ENCODE measurements around the gene FBXO36. TPM values are rescaled to one million over a fixed set of nuclear protein-coding genes. Genes with fewer than 3 reads are reported as not detected.

FBXO36 gene
- total and polyA plus RNA-seq, 2 donors (not counting 3 experiments of a cell fraction or from before 2014, with no cell fraction given) = 0.53 to 1.2 TPM

DNA sequence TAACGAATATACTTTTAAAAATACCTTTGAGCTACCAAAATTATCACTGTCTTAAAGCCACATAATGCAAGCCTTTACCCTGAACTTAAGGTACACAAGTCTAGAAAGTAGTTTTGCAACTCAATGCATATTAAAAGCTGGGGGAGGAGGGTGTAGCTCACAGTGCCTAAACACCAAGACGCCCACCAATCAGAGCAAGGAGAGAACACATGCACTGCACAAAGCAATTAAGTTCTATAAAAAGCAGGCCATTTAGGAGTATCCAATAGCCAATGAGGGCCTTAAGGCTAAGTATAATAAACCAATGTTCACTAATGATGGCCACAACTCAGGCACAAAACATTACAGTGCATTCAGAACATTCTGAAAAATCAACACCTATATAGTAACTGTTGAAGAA, 16.7 kb upstream of the FBXO36 start:
- no peak overlapping the region for H3K9ac ChIP-seq (replicated peaks; ENCODE audit: extremely low read depth, insufficient read depth, low read length)
- no peak overlapping the region for H3K4me3 ChIP-seq (replicated peaks in 1 of 3; ENCODE audit: insufficient read depth in 1 of 3, low read depth in 1 of 3, low read length in 3 of 3)
- POLR2A ChIA-PET = no interaction called here
- dilution Hi-C loops (cut with MboI; ENCODE audit: extremely low pct_ligation_motif_present, low sequenced_read_pairs) (no loop called here), intact Hi-C loops (cut with micrococcal nuclease) (no loop called here)
- H3K79me2 ChIP-seq (ENCODE audit: control insufficient read depth, insufficient read depth, low read length) = peaks cover 96% of the 10 kb centered on the region
- TF ChIP-seq, protein P1, sequence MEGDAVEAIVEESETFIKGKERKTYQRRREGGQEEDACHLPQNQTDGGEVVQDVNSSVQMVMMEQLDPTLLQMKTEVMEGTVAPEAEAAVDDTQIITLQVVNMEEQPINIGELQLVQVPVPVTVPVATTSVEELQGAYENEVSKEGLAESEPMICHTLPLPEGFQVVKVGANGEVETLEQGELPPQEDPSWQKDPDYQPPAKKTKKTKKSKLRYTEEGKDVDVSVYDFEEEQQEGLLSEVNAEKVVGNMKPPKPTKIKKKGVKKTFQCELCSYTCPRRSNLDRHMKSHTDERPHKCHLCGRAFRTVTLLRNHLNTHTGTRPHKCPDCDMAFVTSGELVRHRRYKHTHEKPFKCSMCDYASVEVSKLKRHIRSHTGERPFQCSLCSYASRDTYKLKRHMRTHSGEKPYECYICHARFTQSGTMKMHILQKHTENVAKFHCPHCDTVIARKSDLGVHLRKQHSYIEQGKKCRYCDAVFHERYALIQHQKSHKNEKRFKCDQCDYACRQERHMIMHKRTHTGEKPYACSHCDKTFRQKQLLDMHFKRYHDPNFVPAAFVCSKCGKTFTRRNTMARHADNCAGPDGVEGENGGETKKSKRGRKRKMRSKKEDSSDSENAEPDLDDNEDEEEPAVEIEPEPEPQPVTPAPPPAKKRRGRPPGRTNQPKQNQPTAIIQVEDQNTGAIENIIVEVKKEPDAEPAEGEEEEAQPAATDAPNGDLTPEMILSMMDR (IDR thresholded peaks at IDR 0.05; ENCODE audit: extremely low read depth in 1 of 2, insufficient read depth in 1 of 2, low read depth in 1 of 2, low read length in 2 of 2) = no peak
- TF ChIP-seq, protein P2, sequence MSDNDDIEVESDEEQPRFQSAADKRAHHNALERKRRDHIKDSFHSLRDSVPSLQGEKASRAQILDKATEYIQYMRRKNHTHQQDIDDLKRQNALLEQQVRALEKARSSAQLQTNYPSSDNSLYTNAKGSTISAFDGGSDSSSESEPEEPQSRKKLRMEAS (IDR thresholded peaks at IDR 0.05; ENCODE audit: insufficient read depth, insufficient read length) = no peak
- TF ChIP-seq POLR2A (IDR thresholded peaks at IDR 0.05; ENCODE audit: low read depth, low read length) = no peak
- TF ChIP-seq JUN (IDR thresholded peaks at IDR 0.05; ENCODE audit: borderline replicate concordance, insufficient read depth, insufficient read length, low read depth) = no peak
- no TSS peak for BruUV-seq (replicated peaks)
- H3K9me3 ChIP-seq (replicated peaks; ENCODE audit: control insufficient read depth, insufficient read depth, low read length) = no peaks in the 10 kb centered on the region
- H4K20me1 ChIP-seq (replicated peaks; ENCODE audit: control insufficient read depth, extremely low read depth, insufficient read depth, low read length) = peaks cover 9% of the 10 kb centered on the region
- no peaks in the 10 kb centered on the region for H3K9me1 ChIP-seq (replicated peaks; ENCODE audit: control insufficient read depth, extremely low read depth, insufficient read depth, low read length)
- no peak overlapping the region for H3K27ac ChIP-seq (ENCODE audit: insufficient read depth, low read depth, low read length)
- no peak overlapping the region for H2AFZ ChIP-seq (ENCODE audit: low read depth, low read length)
- DNase-seq (ENCODE audit: low read depth, low spot score) (no peak), FAIRE-seq (no peak)
- H3K4me1 ChIP-seq (ENCODE audit: control insufficient read depth, extremely low read depth, insufficient read depth, low read length) = peaks cover 9% of the 10 kb centered on the region
- H3K4me2 ChIP-seq (ENCODE audit: insufficient read depth, low read length) = no peak overlapping the region
- H3K36me3 ChIP-seq (ENCODE audit: control insufficient read depth in 2 of 2, extremely low read depth in 1 of 2, insufficient read depth in 2 of 2, low read length in 2 of 2) = peaks cover 0 to 5% of the 10 kb centered on the region in 2 experiments
- no peaks in the 10 kb centered on the region for H3K27me3 ChIP-seq (ENCODE audit: control insufficient read depth in 2 of 2, insufficient read depth in 2 of 2, low read length in 2 of 2)
- CTCF ChIA-PET = no interaction called here

DNA sequence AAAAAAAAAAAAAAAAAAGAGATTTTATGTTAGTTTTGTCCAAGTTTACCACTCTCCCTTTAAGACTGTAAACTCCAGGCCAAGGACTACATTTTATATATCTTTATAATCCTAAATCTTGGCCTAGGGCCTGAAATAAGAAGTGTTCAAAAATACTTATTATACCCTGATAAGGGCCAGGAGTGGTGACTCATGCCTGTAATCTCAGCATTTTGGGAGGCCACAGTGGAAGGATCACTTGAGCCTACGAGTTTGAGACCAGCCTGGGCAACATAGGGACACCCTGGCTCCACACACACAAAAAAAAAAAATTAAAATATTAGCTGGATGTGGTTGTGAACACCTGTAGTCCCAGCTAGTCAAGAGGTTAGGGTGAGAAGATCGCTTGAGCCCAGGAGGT, 13.2 kb upstream of the FBXO36 start:
- no peak overlapping the region for H3K4me2 ChIP-seq (ENCODE audit: insufficient read depth, low read length)
- FAIRE-seq (no peak), DNase-seq (ENCODE audit: low read depth, low spot score) (no peak)
- dilution Hi-C loops (cut with MboI; ENCODE audit: extremely low pct_ligation_motif_present, low sequenced_read_pairs) (no loop called here), intact Hi-C loops (cut with micrococcal nuclease) (no loop called here)
- peaks cover 20% of the 10 kb centered on the region for H4K20me1 ChIP-seq (replicated peaks; ENCODE audit: control insufficient read depth, extremely low read depth, insufficient read depth, low read length)
- no peaks in the 10 kb centered on the region for H3K9me1 ChIP-seq (replicated peaks; ENCODE audit: control insufficient read depth, extremely low read depth, insufficient read depth, low read length)
- no peaks in the 10 kb centered on the region for H3K4me1 ChIP-seq (ENCODE audit: control insufficient read depth, extremely low read depth, insufficient read depth, low read length)
- H3K79me2 ChIP-seq (ENCODE audit: control insufficient read depth, insufficient read depth, low read length) = peaks cover 96% of the 10 kb centered on the region
- no TSS peak for BruUV-seq (replicated peaks)
- TF ChIP-seq, protein P1 (IDR thresholded peaks at IDR 0.05; ENCODE audit: extremely low read depth in 1 of 2, insufficient read depth in 1 of 2, low read depth in 1 of 2, low read length in 2 of 2) = no peak
- TF ChIP-seq MYC (IDR thresholded peaks at IDR 0.05; ENCODE audit: low read depth, low read length) (no peak), JUN (IDR thresholded peaks at IDR 0.05; ENCODE audit: borderline replicate concordance, insufficient read depth, insufficient read length, low read depth) (no peak), POLR2AphosphoS5 (IDR thresholded peaks at IDR 0.05; ENCODE audit: insufficient read depth, low read depth, low read length) (no peak)
- no peak overlapping the region for H3K4me3 ChIP-seq (replicated peaks in 1 of 3; ENCODE audit: insufficient read depth in 1 of 3, low read depth in 1 of 3, low read length in 3 of 3)
- POLR2A ChIA-PET = interaction anchor here (0.6 to 0.7 kb wide), 2 partner anchors 23 to 241 kb away, joined by 4 to 5 read pairs; no protein-coding TSS in a partner anchor
- H3K27ac ChIP-seq (ENCODE audit: insufficient read depth, low read depth, low read length) = no peak overlapping the region
- no peaks in the 10 kb centered on the region for H3K27me3 ChIP-seq (ENCODE audit: control insufficient read depth in 2 of 2, insufficient read depth in 2 of 2, low read length in 2 of 2)
- H2AFZ ChIP-seq (ENCODE audit: low read depth, low read length) = no peak overlapping the region
- no peak overlapping the region for H3K9ac ChIP-seq (replicated peaks; ENCODE audit: extremely low read depth, insufficient read depth, low read length)
- CTCF ChIA-PET = interaction anchor here (0.9 kb wide), 1 partner anchor 45 kb away, joined by 3 read pairs; no protein-coding TSS in a partner anchor
- H3K36me3 ChIP-seq (ENCODE audit: control insufficient read depth in 2 of 2, extremely low read depth in 1 of 2, insufficient read depth in 2 of 2, low read length in 2 of 2) = peaks cover 0 to 2% of the 10 kb centered on the region in 2 experiments
- H3K9me3 ChIP-seq (replicated peaks; ENCODE audit: control insufficient read depth, insufficient read depth, low read length) = no peaks in the 10 kb centered on the region
